NCI-H2171 (cell line): ENCODE data around the gene KLHDC7A.
"Not testable (repeated sequence)": the region's sequence is repeated elsewhere in the genome, so short reads cannot be mapped to it uniquely, and the experiment has no call there.

Experiments used
- DNase-seq: peaks from one replicate; lab custom pipeline; 2025; lab: John Stamatoyannopoulos, UW

KLHDC7A gene

GRCh38 chr1:18480315-18481189, at the start of gene KLHDC7A:
Gene KLHDC7A (plus strand): TSS chr1:18480930. CDS start chr1:18480982, 52 bp downstream.
- no peak for DNase-seq

GRCh38 chr1:18434041-18434440, 46.7 kb upstream of the KLHDC7A start:
- DNase-seq: no peak

GRCh38 chr1:18440385-18441226, 40.1 kb upstream of the KLHDC7A start:
- DNase-seq: no peak

GRCh38 chr1:18443587-18444520, 36.9 kb upstream of the KLHDC7A start:
- DNase-seq: no peak

GRCh38 chr1:18444563-18444962, 36.2 kb upstream of the KLHDC7A start:
- DNase-seq: no peak

GRCh38 chr1:18446751-18447150, 34.0 kb upstream of the KLHDC7A start:
- no peak for DNase-seq

- no peak for DNase-seq
These were observed 33.1 kb upstream of the KLHDC7A start for GRCh38 chr1:18447509-18448220.

- no peak for DNase-seq
These were observed 31.8 kb upstream of the KLHDC7A start for GRCh38 chr1:18448889-18449288.

- DNase-seq: peak; percentile 17
These were observed 28.2 kb upstream of the KLHDC7A start for GRCh38 chr1:18452550-18452949.

GRCh38 chr1:18458133-18459092, 22.3 kb upstream of the KLHDC7A start:
- DNase-seq: no peak

GRCh38 chr1:18461656-18462055, 19.1 kb upstream of the KLHDC7A start:
- no peak for DNase-seq

- not testable (repeated sequence) for DNase-seq
These were observed 18.2 kb upstream of the KLHDC7A start for GRCh38 chr1:18462517-18462916.

GRCh38 chr1:18463063-18463462, 17.7 kb upstream of the KLHDC7A start:
- no peak for DNase-seq

- no peak for DNase-seq
These were observed 16.6 kb upstream of the KLHDC7A start for GRCh38 chr1:18463984-18464664.

- no peak for DNase-seq
These were observed 16.1 kb upstream of the KLHDC7A start for GRCh38 chr1:18464665-18465050.

- no peak for DNase-seq
These were observed 14.1 kb upstream of the KLHDC7A start for GRCh38 chr1:18466676-18467075.

- no peak for DNase-seq
These were observed 12.2 kb upstream of the KLHDC7A start for GRCh38 chr1:18468570-18468969.

GRCh38 chr1:18469514-18469913, 11.2 kb upstream of the KLHDC7A start:
- DNase-seq: no peak

GRCh38 chr1:18470671-18471355, 9.9 kb upstream of the KLHDC7A start:
- no peak for DNase-seq
